ENCODE results near the gene EIF4G1. TPM values are rescaled to one million over a fixed set of nuclear protein-coding genes. Genes with fewer than 3 reads are reported as not detected.

The EIF4G1 gene
- total and polyA plus RNA-seq, 2 experiments from 2014 or later, result 227 to 552 TPM

DNA sequence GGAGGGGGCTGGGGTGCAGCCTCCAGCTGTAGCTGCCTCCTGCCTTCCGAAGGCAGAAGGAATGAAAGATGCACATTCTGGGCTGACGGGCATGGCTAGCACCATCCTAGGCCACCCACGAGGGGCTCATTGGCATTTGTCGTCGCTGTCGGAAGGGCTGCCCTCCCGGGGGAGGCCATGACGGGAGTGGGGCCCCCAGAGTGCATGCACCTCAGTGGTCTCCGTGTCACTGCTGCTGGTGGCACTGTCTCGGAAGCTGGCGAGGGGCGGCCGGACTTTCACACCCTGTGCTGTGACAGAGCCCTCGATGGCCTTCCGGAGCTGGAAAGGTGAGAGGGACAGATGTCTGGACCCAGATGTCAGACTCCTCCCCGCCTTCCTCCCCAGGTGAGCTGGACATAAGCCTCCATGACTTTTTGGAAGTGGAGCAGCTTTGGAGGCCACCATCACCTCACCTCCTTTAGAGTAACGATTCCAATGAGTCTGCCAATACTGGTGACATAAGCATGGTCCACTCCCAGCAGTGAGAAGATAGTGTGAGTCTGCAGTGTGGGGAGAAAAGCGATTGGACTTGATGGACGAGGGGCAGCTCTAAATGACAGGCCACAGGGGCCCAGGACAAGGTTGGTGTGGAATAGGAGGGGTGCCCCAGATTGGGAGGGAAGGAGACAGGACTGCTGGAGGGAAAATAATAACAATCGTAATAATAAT, 32.2 kb downstream of the EIF4G1 start:
- no peaks in the 10 kb centered on the region for H3K9me3 Mint-ChIP-seq
- H3K4me3 Mint-ChIP-seq, result no peak overlapping the region
- Histone ChIP-seq H4K20me1 (replicated peaks; ENCODE audit: insufficient read depth) (peaks cover 7% of the 10 kb centered on the region; the same call in 1 of the 2 replicates), H3K4me1 (ENCODE audit: insufficient read depth) (peaks cover 7% of the 10 kb centered on the region; the same call in 1 of the 2 replicates), H3F3A (replicated peaks; ENCODE audit: low read depth) (no peaks in the 10 kb centered on the region), H3K9me2 (ENCODE audit: insufficient read depth) (no peaks in the 10 kb centered on the region), H3K4me2 (no peak overlapping the region), H3K79me2 (replicated peaks; ENCODE audit: insufficient read depth) (no peaks in the 10 kb centered on the region), H3K27ac (ENCODE audit: low read depth) (no peak overlapping the region), H3K27me3 (ENCODE audit: insufficient read depth) (no peaks in the 10 kb centered on the region), H2AFZ (no peak overlapping the region), H3K36me3 (ENCODE audit: insufficient read depth) (no peaks in the 10 kb centered on the region), H3K4me3 (no peak overlapping the region)
- no peak overlapping the region for H3K27ac Mint-ChIP-seq
- no peak for DNase-seq (ENCODE audit: low spot score)
- no peak for TF ChIP-seq CREB1 (CRISPR knock-in tag; IDR thresholded peaks at IDR 0.05; ENCODE audit: low read depth)
- TF ChIP-seq, protein P1, sequence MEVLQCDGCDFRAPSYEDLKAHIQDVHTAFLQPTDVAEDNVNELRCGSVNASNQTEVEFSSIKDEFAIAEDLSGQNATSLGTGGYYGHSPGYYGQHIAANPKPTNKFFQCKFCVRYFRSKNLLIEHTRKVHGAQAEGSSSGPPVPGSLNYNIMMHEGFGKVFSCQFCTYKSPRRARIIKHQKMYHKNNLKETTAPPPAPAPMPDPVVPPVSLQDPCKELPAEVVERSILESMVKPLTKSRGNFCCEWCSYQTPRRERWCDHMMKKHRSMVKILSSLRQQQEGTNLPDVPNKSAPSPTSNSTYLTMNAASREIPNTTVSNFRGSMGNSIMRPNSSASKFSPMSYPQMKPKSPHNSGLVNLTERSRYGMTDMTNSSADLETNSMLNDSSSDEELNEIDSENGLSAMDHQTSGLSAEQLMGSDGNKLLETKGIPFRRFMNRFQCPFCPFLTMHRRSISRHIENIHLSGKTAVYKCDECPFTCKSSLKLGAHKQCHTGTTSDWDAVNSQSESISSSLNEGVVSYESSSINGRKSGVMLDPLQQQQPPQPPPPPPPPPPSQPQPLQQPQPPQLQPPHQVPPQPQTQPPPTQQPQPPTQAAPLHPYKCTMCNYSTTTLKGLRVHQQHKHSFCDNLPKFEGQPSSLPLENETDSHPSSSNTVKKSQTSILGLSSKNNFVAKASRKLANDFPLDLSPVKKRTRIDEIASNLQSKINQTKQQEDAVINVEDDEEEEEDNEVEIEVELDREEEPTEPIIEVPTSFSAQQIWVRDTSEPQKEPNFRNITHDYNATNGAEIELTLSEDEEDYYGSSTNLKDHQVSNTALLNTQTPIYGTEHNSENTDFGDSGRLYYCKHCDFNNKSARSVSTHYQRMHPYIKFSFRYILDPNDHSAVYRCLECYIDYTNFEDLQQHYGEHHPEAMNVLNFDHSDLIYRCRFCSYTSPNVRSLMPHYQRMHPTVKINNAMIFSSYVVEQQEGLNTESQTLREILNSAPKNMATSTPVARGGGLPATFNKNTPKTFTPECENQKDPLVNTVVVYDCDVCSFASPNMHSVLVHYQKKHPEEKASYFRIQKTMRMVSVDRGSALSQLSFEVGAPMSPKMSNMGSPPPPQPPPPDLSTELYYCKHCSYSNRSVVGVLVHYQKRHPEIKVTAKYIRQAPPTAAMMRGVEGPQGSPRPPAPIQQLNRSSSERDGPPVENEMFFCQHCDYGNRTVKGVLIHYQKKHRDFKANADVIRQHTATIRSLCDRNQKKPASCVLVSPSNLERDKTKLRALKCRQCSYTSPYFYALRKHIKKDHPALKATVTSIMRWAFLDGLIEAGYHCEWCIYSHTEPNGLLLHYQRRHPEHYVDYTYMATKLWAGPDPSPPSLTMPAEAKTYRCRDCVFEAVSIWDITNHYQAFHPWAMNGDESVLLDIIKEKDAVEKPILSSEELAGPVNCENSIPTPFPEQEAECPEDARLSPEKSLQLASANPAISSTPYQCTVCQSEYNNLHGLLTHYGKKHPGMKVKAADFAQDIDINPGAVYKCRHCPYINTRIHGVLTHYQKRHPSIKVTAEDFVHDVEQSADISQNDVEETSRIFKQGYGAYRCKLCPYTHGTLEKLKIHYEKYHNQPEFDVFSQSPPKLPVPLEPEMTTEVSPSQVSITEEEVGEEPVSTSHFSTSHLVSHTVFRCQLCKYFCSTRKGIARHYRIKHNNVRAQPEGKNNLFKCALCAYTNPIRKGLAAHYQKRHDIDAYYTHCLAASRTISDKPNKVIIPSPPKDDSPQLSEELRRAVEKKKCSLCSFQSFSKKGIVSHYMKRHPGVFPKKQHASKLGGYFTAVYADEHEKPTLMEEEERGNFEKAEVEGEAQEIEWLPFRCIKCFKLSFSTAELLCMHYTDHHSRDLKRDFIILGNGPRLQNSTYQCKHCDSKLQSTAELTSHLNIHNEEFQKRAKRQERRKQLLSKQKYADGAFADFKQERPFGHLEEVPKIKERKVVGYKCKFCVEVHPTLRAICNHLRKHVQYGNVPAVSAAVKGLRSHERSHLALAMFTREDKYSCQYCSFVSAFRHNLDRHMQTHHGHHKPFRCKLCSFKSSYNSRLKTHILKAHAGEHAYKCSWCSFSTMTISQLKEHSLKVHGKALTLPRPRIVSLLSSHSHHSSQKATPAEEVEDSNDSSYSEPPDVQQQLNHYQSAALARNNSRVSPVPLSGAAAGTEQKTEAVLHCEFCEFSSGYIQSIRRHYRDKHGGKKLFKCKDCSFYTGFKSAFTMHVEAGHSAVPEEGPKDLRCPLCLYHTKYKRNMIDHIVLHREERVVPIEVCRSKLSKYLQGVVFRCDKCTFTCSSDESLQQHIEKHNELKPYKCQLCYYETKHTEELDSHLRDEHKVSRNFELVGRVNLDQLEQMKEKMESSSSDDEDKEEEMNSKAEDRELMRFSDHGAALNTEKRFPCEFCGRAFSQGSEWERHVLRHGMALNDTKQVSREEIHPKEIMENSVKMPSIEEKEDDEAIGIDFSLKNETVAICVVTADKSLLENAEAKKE (CRISPR knock-in tag; IDR thresholded peaks at IDR 0.05), result no peak
- peaks cover 8% of the 10 kb centered on the region for H3K27me3 Mint-ChIP-seq (ENCODE audit: insufficient read depth, low read depth, poor library complexity)
- H3K36me3 Mint-ChIP-seq (ENCODE audit: low read depth), result peaks cover 19% of the 10 kb centered on the region
- peaks cover 19% of the 10 kb centered on the region for H3K4me1 Mint-ChIP-seq
- no peak for ATAC-seq

GRCh38 chr3:184347321-184348056, 33.1 kb downstream of the EIF4G1 start:
- Histone ChIP-seq H3K27ac (ENCODE audit: low read depth) (peak overlapping the region; percentile 59; the same call in 1 of the 2 replicates), H3K4me2 (no peak overlapping the region), H2AFZ (no peak overlapping the region), H3K27me3 (ENCODE audit: insufficient read depth) (no peaks in the 10 kb centered on the region), H3K9me2 (ENCODE audit: insufficient read depth) (no peaks in the 10 kb centered on the region), H3K4me1 (ENCODE audit: insufficient read depth) (peaks cover 10% of the 10 kb centered on the region; the same call in 1 of the 2 replicates), H3K36me3 (ENCODE audit: insufficient read depth) (no peaks in the 10 kb centered on the region), H3F3A (replicated peaks; ENCODE audit: low read depth) (no peaks in the 10 kb centered on the region), H3K79me2 (replicated peaks; ENCODE audit: insufficient read depth) (no peaks in the 10 kb centered on the region), H3K4me3 (no peak overlapping the region), H4K20me1 (replicated peaks; ENCODE audit: insufficient read depth) (peaks cover 7% of the 10 kb centered on the region; the same call in 1 of the 2 replicates)
- peak overlapping the region; percentile 72; the same call in 1 of the 2 replicates for H3K27ac Mint-ChIP-seq
- DNase-seq (ENCODE audit: low spot score) (no peak), ATAC-seq (no peak)
- H3K4me3 Mint-ChIP-seq, result no peak overlapping the region
- H3K36me3 Mint-ChIP-seq (ENCODE audit: low read depth), result peaks cover 25% of the 10 kb centered on the region
- H3K9me3 Mint-ChIP-seq, result no peaks in the 10 kb centered on the region
- peaks cover 22% of the 10 kb centered on the region for H3K4me1 Mint-ChIP-seq
- H3K27me3 Mint-ChIP-seq (ENCODE audit: insufficient read depth, low read depth, poor library complexity), result peaks cover 8% of the 10 kb centered on the region
- no peak for TF ChIP-seq ZNF114 (CRISPR knock-in tag; IDR thresholded peaks at IDR 0.05)
- TF ChIP-seq REST (IDR thresholded peaks at IDR 0.05; ENCODE audit: unreplicated experiment), result no peak
